HCT116 (cell line): ENCODE results near the gene ARHGAP1. TPM values are rescaled to one million over a fixed set of nuclear protein-coding genes. Genes with fewer than 3 reads are reported as not detected.

Experiments used
- ATAC-seq: fragments of 200-7000 bp; cut with Tn5 transposase; 2 replicates; pipeline ENCODE4 v1.9.1; 2020; ENCODE audit warnings: mild to moderate bottlenecking, moderate library complexity
- BruUV-seq: library from RNA; stranded (reverse); fragments of 400-500 nt; replicated peaks from 2 replicates; lab custom pipeline; 2021; lab: Mats Ljungman, UMichigan
- CTCF ChIA-PET: fragments of 300-600 bp; sonication (Branson Sonifier 250); formaldehyde crosslinking; loops from one replicate; lab custom pipeline; 2021; ENCODE audit warnings: antibody characterized with exemption; lab: Charles Lee
- POLR2A ChIA-PET: fragments of 300-600, 350-600 bp; sonication (Branson Sonifier 250); formaldehyde crosslinking; loops from one replicate; lab custom pipeline; 2021; ENCODE audit warnings: antibody characterized with exemption; lab: Charles Lee
- RAD21 ChIA-PET, 2 experiments: fragments of 300-600 bp; sonication (Branson Sonifier 250); formaldehyde crosslinking; loops; one replicate each; lab custom pipeline; 2023; ENCODE audit warnings: low total read pairs in 2 of 2; ENCODE audit not compliant: uncharacterized antibody in 2 of 2, unreplicated experiment in 2 of 2, low non-redundant PET in 1 of 2; lab: Charles Lee
- DNase-seq: peaks from one replicate; pipeline ENCODE4 v3.0.0-alpha.2; 2010; ENCODE audit warnings: low read depth, low spot score
- H2AFZ ChIP-seq: fragments of 200-600 bp; shearing (Covaris generic), sonication (generic); 2 replicates; pipeline ENCODE4 v1.6.1; 2017; ENCODE audit warnings: low read depth, mixed run types, mixed read lengths, antibody characterized with exemption, low read length; ENCODE audit not compliant: poor library complexity, severe bottlenecking
- H3K27ac ChIP-seq: 2 replicates; pipeline ENCODE4 v1.5.1; 2012; ENCODE audit warnings: low read depth, low read length
- H3K27me3 ChIP-seq: fragments of 200-600 bp; sonication (generic); 2 replicates; pipeline ENCODE4 v1.6.1; 2016; ENCODE audit warnings: mixed run types, low read length, mixed read lengths; ENCODE audit not compliant: insufficient read depth
- H3K36me3 ChIP-seq, 2 experiments: fragments of 200-500 bp in 1 of 2; fragments of 200-600 bp in 1 of 2; sonication (Bioruptor generic) in 1 of 2; sonication (generic) in 1 of 2; 2 replicates each; pipeline versions ENCODE4 v1.5.1 to v1.6.1; 2014 to 2016; ENCODE audit warnings: low read length in 2 of 2, inconsistent platforms in 1 of 2, mixed read lengths in 1 of 2, mixed run types in 1 of 2; ENCODE audit not compliant: insufficient read depth in 2 of 2, control insufficient read depth in 1 of 2
- H3K4me1 ChIP-seq, 2 experiments: fragments of 200-600 bp in 1 of 2; sonication (generic) in 1 of 2; 2 replicates each; pipeline versions ENCODE4 v1.5.1 to v1.6.1; 2012 to 2017; ENCODE audit warnings: low read length in 2 of 2, inconsistent platforms in 1 of 2, mild to moderate bottlenecking in 1 of 2, mixed read lengths in 1 of 2, mixed run types in 1 of 2, moderate library complexity in 1 of 2; ENCODE audit not compliant: insufficient read depth in 2 of 2, control insufficient read depth in 1 of 2
- H3K4me2 ChIP-seq: fragments of 200-600 bp; sonication (generic); 2 replicates; pipeline ENCODE4 v1.6.1; 2017; ENCODE audit warnings: mixed run types, low read length, mixed read lengths
- H3K4me3 ChIP-seq, 2 experiments: fragments of 200-600 bp in 1 of 2; sonication (generic) in 1 of 2; replicated peaks in 1 of 2; 2 replicates each; pipeline ENCODE4 v1.5.1; 2011 to 2016; ENCODE audit warnings: low read length in 2 of 2, control low read depth in 1 of 2, low read depth in 1 of 2, mild to moderate bottlenecking in 1 of 2, mixed read lengths in 1 of 2, mixed run types in 1 of 2
- H3K79me2 ChIP-seq: fragments of 200-600 bp; sonication (generic); 2 replicates; pipeline ENCODE4 v1.6.1; 2017; ENCODE audit warnings: mild to moderate bottlenecking, mixed run types, low read length, moderate library complexity, mixed read lengths; ENCODE audit not compliant: insufficient read depth
- H3K9ac ChIP-seq: fragments of 200-600 bp; sonication (generic); 2 replicates; pipeline ENCODE4 v1.6.1; 2016; ENCODE audit warnings: low read length, mixed read lengths
- H3K9me2 ChIP-seq: fragments of 200-600 bp; sonication (generic), shearing (Covaris generic); 2 replicates; pipeline ENCODE4 v1.6.1; 2017; ENCODE audit warnings: mixed run types, mild to moderate bottlenecking, moderate library complexity; ENCODE audit not compliant: insufficient read depth
- H3K9me3 ChIP-seq, 2 experiments: fragments of 200-500 bp in 1 of 2; fragments of 200-600 bp in 1 of 2; sonication (Bioruptor generic) in 1 of 2; sonication (generic) in 1 of 2; 2 replicates each; pipeline ENCODE4 v1.6.1; 2014 to 2017; ENCODE audit warnings: low read length in 2 of 2, mixed read lengths in 2 of 2, inconsistent platforms in 1 of 2, low read depth in 1 of 2, mild to moderate bottlenecking in 1 of 2, mixed run types in 1 of 2, moderate library complexity in 1 of 2; ENCODE audit not compliant: control insufficient read depth in 1 of 2, insufficient read depth in 1 of 2
- H4K20me1 ChIP-seq: fragments of 200-600 bp; sonication (generic), shearing (Covaris generic); 2 replicates; pipeline ENCODE4 v1.6.1; 2017; ENCODE audit warnings: mixed run types, mild to moderate bottlenecking, moderate library complexity; ENCODE audit not compliant: insufficient read depth
- ELF1 ChIP-seq: IDR thresholded peaks from 2 replicates; pipeline ENCODE4 v1.6.1; 2012; ENCODE audit warnings: low read depth, borderline replicate concordance
- EZH2 ChIP-seq: fragments of 200-600 bp; sonication (generic); IDR thresholded peaks from 2 replicates; pipeline ENCODE4 v1.6.1; 2017; ENCODE audit warnings: antibody characterized with exemption, mixed run types
- POLR2AphosphoS5 ChIP-seq: IDR thresholded peaks from 2 replicates; pipeline ENCODE4 v1.6.1; 2011; ENCODE audit warnings: mild to moderate bottlenecking, low read depth, low read length, moderate library complexity
- REST ChIP-seq: IDR thresholded peaks from 2 replicates; pipeline ENCODE4 v1.6.1; 2012; ENCODE audit warnings: low read depth
- SP1 ChIP-seq: IDR thresholded peaks from 2 replicates; pipeline ENCODE4 v1.6.1; 2012; ENCODE audit warnings: low read depth
- SRF ChIP-seq: IDR thresholded peaks from 2 replicates; pipeline ENCODE4 v1.6.1; 2012; ENCODE audit warnings: low read depth
- YY1 ChIP-seq: IDR thresholded peaks from 2 replicates; pipeline ENCODE4 v1.6.1; 2011; ENCODE audit warnings: low read length, low read depth, moderate library complexity, mild to moderate bottlenecking; ENCODE audit not compliant: insufficient replicate concordance; ENCODE audit errors: extremely low read depth
- ZBTB33 ChIP-seq: IDR thresholded peaks from 2 replicates; pipeline ENCODE4 v1.6.1; 2011; ENCODE audit warnings: mild to moderate bottlenecking, low read length, moderate library complexity; ENCODE audit not compliant: insufficient replicate concordance; ENCODE audit errors: extremely low read depth
- intact Hi-C: fragments of 100-400 bp; cut with micrococcal nuclease; formaldehyde crosslinking; loops from 2 replicates; pipeline ENCODE4 v1.10.0; 2022
- total RNA-seq: library from RNA; stranded (reverse); gene quantifications from one replicate; pipeline ENCODE4 v1.2.1, GENCODE V29; 2021; ENCODE audit not compliant: unreplicated experiment

Gene ARHGAP1
- total RNA-seq, 1 experiment from 2014 or later = 36.9 TPM

GRCh38 chr11:46673713-46674462 is 26.5 kb downstream of the ARHGAP1 start:
- ChIA-PET CTCF (no interaction called here), RAD21 (no interaction called here), POLR2A (no interaction called here)
- intact Hi-C loops = no loop called here
- BruUV-seq = no TSS peak
- Histone ChIP-seq H4K20me1 (no peaks in the 10 kb centered on the region), H3K27me3 (no peaks in the 10 kb centered on the region), H3K27ac (no peak overlapping the region), H3K4me2 (no peak overlapping the region), H3K4me3 (no peak overlapping the region), H2AFZ (no peak overlapping the region), H3K79me2 (no peaks in the 10 kb centered on the region), H3K9ac (no peak overlapping the region), H3K36me3 (peaks cover 6 to 19% of the 10 kb centered on the region in 2 experiments; a peak in 3 of 4 replicates), H3K9me2 (no peaks in the 10 kb centered on the region), H3K9me3 (no peaks in the 10 kb centered on the region), H3K4me1 (peaks cover 0 to 4% of the 10 kb centered on the region in 2 experiments; a peak in 1 of 4 replicates)
- no peak for TF ChIP-seq ZBTB33
- no peak for TF ChIP-seq SRF
- no peak for TF ChIP-seq YY1
- TF ChIP-seq POLR2AphosphoS5 = no peak
- TF ChIP-seq REST = no peak
- TF ChIP-seq EZH2 = no peak
- no peak for TF ChIP-seq SP1
- no peak for TF ChIP-seq ELF1
- DNase-seq (no peak), ATAC-seq (no peak)
